ENCODE results near the gene KLF3. TPM values are rescaled to one million over a fixed set of nuclear protein-coding genes. Genes with fewer than 3 reads are reported as not detected.

Gene KLF3
- total and polyA plus RNA-seq, 9 of the 15 experiments (the other 6 are each of a cell fraction or from before 2014, with no cell fraction given), result 9.9 to 47.2 (median 18.1) TPM

GRCh38 chr4:38663090-38663800, 754 bp upstream of the KLF3 start (continued):
- TF ChIP-seq ZNF766 (CRISPR knock-in tag; conservative IDR thresholded peaks at IDR 0.05) (0 out of 2 replicates have a peak, but pooled peaks have one; percentile 44), SRF (CRISPR knock-in tag; IDR thresholded peaks at IDR 0.05) (no peak), SAFB (IDR thresholded peaks at IDR 0.05; ENCODE audit: borderline replicate concordance, low read depth, low read length) (peak; percentile 50; the same call in 1 of the 2 replicates), POLR3G (IDR thresholded peaks at IDR 0.05; ENCODE audit: extremely low read depth, insufficient read length, insufficient replicate concordance) (no peak), RBBP5 (IDR thresholded peaks at IDR 0.05; ENCODE audit: borderline replicate concordance, insufficient read depth, low read length, poor library complexity, severe bottlenecking) (peak; percentile 74), DLX4 (CRISPR knock-in tag; IDR thresholded peaks at IDR 0.05) (no peak), BRD9 (IDR thresholded peaks at IDR 0.05; ENCODE audit: low read depth, partially characterized antibody) (no peak), MAX (CRISPR knock-in tag; IDR thresholded peaks at IDR 0.05) (no peak), ZNF57 (CRISPR knock-in tag; IDR thresholded peaks at IDR 0.05) (no peak), ZBTB7A (IDR thresholded peaks at IDR 0.05; ENCODE audit: borderline replicate concordance, control insufficient read depth, low read depth, low read length) (peak; percentile 81; the same call in 1 of the 2 replicates), CXXC5 (CRISPR knock-in tag; IDR thresholded peaks at IDR 0.05) (peak; percentile 22), ZNF316 (IDR thresholded peaks at IDR 0.05) (no peak), RB1 (IDR thresholded peaks at IDR 0.05; ENCODE audit: low read depth) (peak; percentile 41; the same call in 1 of the 2 replicates), TFAP4 (CRISPR knock-in tag; IDR thresholded peaks at IDR 0.05; ENCODE audit: borderline replicate concordance) (peak; percentile 22; the same call in 1 of the 2 replicates), MEF2A (IDR thresholded peaks at IDR 0.05; ENCODE audit: control insufficient read depth, low read depth, low read length) (no peak), ZKSCAN3 (CRISPR knock-in tag; IDR thresholded peaks at IDR 0.05) (no peak), GATA2 (CRISPR knock-in tag; IDR thresholded peaks at IDR 0.05) (no peak), HDAC8 (tag; IDR thresholded peaks at IDR 0.05) (no peak), RBM22 (IDR thresholded peaks at IDR 0.05; ENCODE audit: low read depth, low read length, poor library complexity, severe bottlenecking) (peak; percentile 79), NR2F6 (CRISPR knock-in tag; IDR thresholded peaks at IDR 0.05) (no peak), PHTF2 (CRISPR knock-in tag; IDR thresholded peaks at IDR 0.05) (no peak), MAZ (CRISPR knock-in tag; conservative IDR thresholded peaks at IDR 0.05 in 1 of 2, IDR thresholded peaks at IDR 0.05 in 1 of 2) (peak in 1 of 2 experiments; percentile 45; a peak in 2 of 4 replicates), EP400 (IDR thresholded peaks at IDR 0.05) (no peak), TRIM28 (IDR thresholded peaks at IDR 0.05) (no peak), NR4A1 (CRISPR knock-in tag; IDR thresholded peaks at IDR 0.05) (no peak), NR4A1 (tag; IDR thresholded peaks at IDR 0.05) (peak; percentile 49; the same call in 1 of the 2 replicates), CHD1 (IDR thresholded peaks at IDR 0.05; ENCODE audit: low read length) (peak; percentile 82), MTA2 (IDR thresholded peaks at IDR 0.05; ENCODE audit: low read depth) (no peak)

Data from K562 (cell line).